ENCODE results near the gene MRRF.

MRRF gene

DNA sequence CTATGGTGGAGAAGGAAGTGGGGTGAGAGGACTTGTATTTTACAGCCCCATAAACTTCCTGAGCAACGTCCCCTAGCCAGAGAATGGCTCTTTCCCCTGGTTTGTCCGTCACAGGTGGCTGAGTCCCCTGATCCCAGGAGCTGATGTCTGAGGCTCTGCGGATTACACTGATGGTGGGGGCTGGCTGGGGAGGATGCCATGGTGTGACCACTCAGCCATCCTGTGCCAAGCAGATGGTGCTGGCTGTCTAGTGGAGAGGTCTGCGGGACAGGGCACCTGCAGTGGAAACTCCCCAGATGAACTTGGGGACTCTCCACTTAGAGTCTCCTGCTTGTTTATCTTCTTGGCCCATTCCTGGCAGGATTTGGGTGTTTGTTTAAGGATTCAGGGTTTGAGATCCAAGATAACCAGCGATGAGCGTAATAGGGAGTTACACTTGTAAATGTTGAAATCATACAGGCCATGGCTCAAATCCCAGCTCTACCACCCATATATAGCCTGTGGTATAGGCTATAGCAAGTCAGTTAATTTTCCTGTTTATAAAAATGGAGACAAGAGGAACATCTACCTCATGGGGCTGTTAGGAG is 101.5 kb downstream of the MRRF start:
- DNase-seq (ENCODE audit: low read depth), result no peak
- in situ Hi-C loops (cut with HindIII; ENCODE audit: low sequenced_read_pairs), result no loop called here
- H3K4me3 ChIP-seq (ENCODE audit: low read depth, low read length), result no peak overlapping the region
- no peak for TF ChIP-seq CTCF (IDR thresholded peaks at IDR 0.05; ENCODE audit: low read depth, low read length, missing control alignments)

DNA sequence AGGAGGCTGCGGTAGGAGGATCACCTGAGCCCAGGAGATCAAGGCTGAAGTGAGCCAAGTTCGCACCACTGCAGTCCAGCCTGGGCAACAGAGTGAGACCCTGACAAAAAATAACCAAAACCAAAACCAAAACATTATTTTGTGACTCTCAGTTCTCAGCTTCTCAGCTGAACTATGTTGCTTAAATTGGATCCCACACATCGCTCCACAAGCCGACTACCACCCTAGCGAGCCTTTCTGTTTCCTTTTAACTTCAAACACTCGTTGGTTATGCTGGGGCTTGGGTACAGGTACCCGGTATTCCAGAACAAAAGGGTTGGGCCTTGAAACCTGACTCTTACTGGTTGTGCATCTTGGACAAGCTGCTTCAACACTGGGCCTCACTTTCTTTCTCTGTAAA is 102.4 kb downstream of the MRRF start:
- in situ Hi-C loops (cut with HindIII; ENCODE audit: low sequenced_read_pairs), result no loop called here
- no peak for TF ChIP-seq CTCF (IDR thresholded peaks at IDR 0.05; ENCODE audit: low read depth, low read length, missing control alignments)

GRCh38 chr9:122367774-122368460 is 103.2 kb downstream of the MRRF start:
- no peak overlapping the region for H3K4me3 ChIP-seq (ENCODE audit: low read depth, low read length)
- in situ Hi-C loops (cut with HindIII; ENCODE audit: low sequenced_read_pairs), result no loop called here
- TF ChIP-seq CTCF (IDR thresholded peaks at IDR 0.05; ENCODE audit: low read depth, low read length, missing control alignments), result no peak
- DNase-seq (ENCODE audit: low read depth), result no peak

More for the DNA sequence above, 102.4 kb downstream of the MRRF start:
- no peak for DNase-seq (ENCODE audit: low read depth)
- H3K4me3 ChIP-seq (ENCODE audit: low read depth, low read length), result no peak overlapping the region

DNA sequence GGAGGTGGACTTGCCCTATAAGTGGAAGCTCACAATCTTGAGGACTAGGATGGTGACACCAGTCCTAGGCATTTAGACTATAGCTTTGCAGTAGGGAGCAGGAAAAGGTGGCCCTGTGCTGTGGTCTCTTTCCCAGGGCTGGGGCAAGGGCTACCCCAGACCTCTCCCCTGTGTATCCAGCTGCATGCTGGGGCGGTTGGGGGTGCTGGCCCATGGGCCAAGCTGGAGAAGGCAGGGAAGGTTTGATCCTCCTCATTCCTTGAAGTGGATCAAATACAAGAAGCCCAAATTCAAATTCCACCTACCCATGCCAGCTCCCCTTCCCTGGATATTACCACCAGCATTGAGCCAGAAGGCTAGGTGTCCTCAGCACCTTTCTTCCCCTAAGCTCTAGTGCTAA is 104.0 kb downstream of the MRRF start:
- no peak for TF ChIP-seq CTCF (IDR thresholded peaks at IDR 0.05; ENCODE audit: low read depth, low read length, missing control alignments)
- H3K4me3 ChIP-seq (ENCODE audit: low read depth, low read length), result no peak overlapping the region
- in situ Hi-C loops (cut with HindIII; ENCODE audit: low sequenced_read_pairs), result no loop called here
- no peak for DNase-seq (ENCODE audit: low read depth)

DNA sequence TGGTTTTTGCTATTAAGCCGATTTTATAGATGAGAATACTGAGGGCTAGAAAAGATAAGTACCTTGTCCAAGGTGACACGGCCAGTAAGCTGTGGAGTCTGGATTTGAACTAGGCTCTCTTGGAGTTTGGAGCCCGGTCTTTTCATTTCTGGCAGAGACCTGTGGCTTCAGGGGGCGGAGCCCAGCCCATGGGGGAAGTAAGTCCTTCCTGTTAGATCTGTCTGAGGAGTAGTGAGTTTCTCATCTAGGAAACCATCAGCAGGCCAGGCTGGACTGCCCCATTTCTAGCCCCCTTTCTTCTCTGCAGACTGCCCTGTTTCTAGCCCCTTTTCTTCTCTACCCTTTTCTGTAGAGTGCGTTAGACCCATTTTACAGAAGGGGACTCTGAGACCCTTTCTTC is 105.6 kb downstream of the MRRF start:
- TF ChIP-seq CTCF (IDR thresholded peaks at IDR 0.05; ENCODE audit: low read depth, low read length, missing control alignments), result no peak
- in situ Hi-C loops (cut with HindIII; ENCODE audit: low sequenced_read_pairs), result no loop called here
- H3K4me3 ChIP-seq (ENCODE audit: low read depth, low read length), result no peak overlapping the region
- no peak for DNase-seq (ENCODE audit: low read depth)

GRCh38 chr9:122370869-122371755 is 106.4 kb downstream of the MRRF start, which contains the start of gene PTGS1:
Gene PTGS1 (plus strand): TSS chr9:122371024. CDS start chr9:122371085, 61 bp downstream.
- in situ Hi-C loops (cut with HindIII; ENCODE audit: low sequenced_read_pairs), result no loop called here
- DNase-seq (ENCODE audit: low read depth), result no peak
- peak within 1 kb of the TSS; percentile 15 for H3K4me3 ChIP-seq (ENCODE audit: low read depth, low read length)
- no peak for TF ChIP-seq CTCF (IDR thresholded peaks at IDR 0.05; ENCODE audit: low read depth, low read length, missing control alignments)
